GM21529 (cell line): ENCODE measurements around the gene TMPRSS4.

Experiments used
- ATAC-seq: cut with Tn5 transposase; IDR thresholded peaks from one replicate; pipeline ENCODE4 v1.9.1; 2021; ENCODE audit not compliant: unreplicated experiment

TMPRSS4 gene

GRCh38 chr11:118132385-118133151, 55.7 kb downstream of the TMPRSS4 start:
- no peak for ATAC-seq

- ATAC-seq, result no peak
Measured at GRCh38 chr11:118133816-118134215, 56.9 kb downstream of the TMPRSS4 start.

- ATAC-seq, result no peak
Measured at GRCh38 chr11:118135051-118135795, 58.3 kb downstream of the TMPRSS4 start.

GRCh38 chr11:118135796-118136165, 58.9 kb downstream of the TMPRSS4 start:
- ATAC-seq, result no peak

- ATAC-seq, result no peak
Measured at GRCh38 chr11:118136341-118136740, 59.5 kb downstream of the TMPRSS4 start.

- no peak for ATAC-seq
Measured at GRCh38 chr11:118136801-118137200, 59.9 kb downstream of the TMPRSS4 start.

- ATAC-seq, result no peak
Measured at GRCh38 chr11:118138839-118139420, 62.1 kb downstream of the TMPRSS4 start.

GRCh38 chr11:118139578-118139977, 62.7 kb downstream of the TMPRSS4 start:
- no peak for ATAC-seq

GRCh38 chr11:118142081-118142480, 65.2 kb downstream of the TMPRSS4 start:
- ATAC-seq, result no peak

GRCh38 chr11:118142809-118143208, 65.9 kb downstream of the TMPRSS4 start:
- no peak for ATAC-seq

GRCh38 chr11:118143661-118144185, 66.8 kb downstream of the TMPRSS4 start:
- no peak for ATAC-seq

- ATAC-seq, result no peak
Measured at GRCh38 chr11:118144301-118145268, 67.7 kb downstream of the TMPRSS4 start.

GRCh38 chr11:118145285-118146227, 68.7 kb downstream of the TMPRSS4 start:
- peak; percentile 88 for ATAC-seq

- ATAC-seq, result no peak
Measured at GRCh38 chr11:118146554-118146953, 69.7 kb downstream of the TMPRSS4 start.

GRCh38 chr11:118147502-118147901, 70.6 kb downstream of the TMPRSS4 start:
- ATAC-seq, result no peak

GRCh38 chr11:118148240-118148639, 71.4 kb downstream of the TMPRSS4 start:
- ATAC-seq, result no peak

GRCh38 chr11:118148856-118149255, 72.0 kb downstream of the TMPRSS4 start:
- ATAC-seq, result no peak

GRCh38 chr11:118149493-118149892, 72.6 kb downstream of the TMPRSS4 start:
- ATAC-seq, result no peak

GRCh38 chr11:118151431-118151830, 74.6 kb downstream of the TMPRSS4 start:
- no peak for ATAC-seq
